Breast epithelium (tissue), 3 donors: ENCODE results near the gene LRRIQ4.

ENCODE experiments used
- POLR2A ChIP-seq: fragments of 450-650 bp; IDR thresholded peaks from one replicate; pipeline ENCODE4 v1.6.1; 2016; ENCODE audit warnings: antibody characterized with exemption, mild to moderate bottlenecking, moderate library complexity
- POLR2AphosphoS5 ChIP-seq, 3 donors: sonication (generic); formaldehyde crosslinking; IDR thresholded peaks; one replicate each; pipeline ENCODE4 v1.6.1; 2017; ENCODE audit warnings: antibody characterized with exemption in 3 of 3
- TF ChIP-seq, protein P1 (sequence below), 3 donors: fragments of 450-650 bp; IDR thresholded peaks; one replicate each; pipeline ENCODE4 v1.5.1; 2016 to 2017; ENCODE audit warnings: antibody characterized with exemption in 3 of 3, mild to moderate bottlenecking in 3 of 3, moderate library complexity in 3 of 3

- TF ChIP-seq, protein P1, sequence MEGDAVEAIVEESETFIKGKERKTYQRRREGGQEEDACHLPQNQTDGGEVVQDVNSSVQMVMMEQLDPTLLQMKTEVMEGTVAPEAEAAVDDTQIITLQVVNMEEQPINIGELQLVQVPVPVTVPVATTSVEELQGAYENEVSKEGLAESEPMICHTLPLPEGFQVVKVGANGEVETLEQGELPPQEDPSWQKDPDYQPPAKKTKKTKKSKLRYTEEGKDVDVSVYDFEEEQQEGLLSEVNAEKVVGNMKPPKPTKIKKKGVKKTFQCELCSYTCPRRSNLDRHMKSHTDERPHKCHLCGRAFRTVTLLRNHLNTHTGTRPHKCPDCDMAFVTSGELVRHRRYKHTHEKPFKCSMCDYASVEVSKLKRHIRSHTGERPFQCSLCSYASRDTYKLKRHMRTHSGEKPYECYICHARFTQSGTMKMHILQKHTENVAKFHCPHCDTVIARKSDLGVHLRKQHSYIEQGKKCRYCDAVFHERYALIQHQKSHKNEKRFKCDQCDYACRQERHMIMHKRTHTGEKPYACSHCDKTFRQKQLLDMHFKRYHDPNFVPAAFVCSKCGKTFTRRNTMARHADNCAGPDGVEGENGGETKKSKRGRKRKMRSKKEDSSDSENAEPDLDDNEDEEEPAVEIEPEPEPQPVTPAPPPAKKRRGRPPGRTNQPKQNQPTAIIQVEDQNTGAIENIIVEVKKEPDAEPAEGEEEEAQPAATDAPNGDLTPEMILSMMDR (IDR thresholded peaks at IDR 0.05) = no peak
- TF ChIP-seq POLR2AphosphoS5 (IDR thresholded peaks at IDR 0.05) (no peak), POLR2A (no peak)
Measured at GRCh38 chr3:169815590-169816150, 3.0 kb downstream of the LRRIQ4 start.
